K562 (cell line): ENCODE results near the gene PFDN2. TPM values are rescaled to one million over a fixed set of nuclear protein-coding genes. Genes with fewer than 3 reads are reported as not detected.

ENCODE experiments used
- ATAC-seq: fragments of 200-7000 bp; cut with Tn5 transposase; 3 replicates; pipeline ENCODE4 v1.9.1; 2020; ENCODE audit warnings: moderate library complexity
- BruUV-seq: library from RNA; stranded (reverse); fragments of 400-500 nt; replicated peaks from 2 replicates; lab custom pipeline; 2021; lab: Mats Ljungman, UMichigan
- CTCF ChIA-PET: fragments of 300-600 bp; formaldehyde crosslinking; extraction: SDS; loops from one replicate; lab custom pipeline; 2021; ENCODE audit warnings: low intra/inter-chr PET ratio; lab: Yijun Ruan, JAX
- POLR2A ChIA-PET: fragments of 300-600, 350-650 bp; sonication (Branson Sonifier 250); formaldehyde crosslinking; extraction: SDS; loops from one replicate; lab custom pipeline; 2021; ENCODE audit warnings: antibody characterized with exemption, inconsistent platforms; lab: Yijun Ruan, JAX
- DNase-seq, 4 experiments: peaks; one replicate each; pipeline versions ENCODE4 v3.0.0 to v3.0.0-alpha.2; 2011 to 2018; ENCODE audit warnings: low spot score in 3 of 4, mixed read lengths in 3 of 4; ENCODE audit errors: extremely low read depth in 1 of 4
- FAIRE-seq: peaks from 2 replicates; lab custom pipeline; 2011; peaks lifted over from hg19 to GRCh38; lab: Jason Lieb, UNC
- H2AFZ ChIP-seq: 2 replicates; pipeline ENCODE4 v1.6.0; 2011; ENCODE audit warnings: low read depth, low read length, control low read depth, inconsistent platforms
- H3K27ac ChIP-seq: fragments of 200-600 bp; 3 replicates; pipeline ENCODE4 v1.8.0; 2011; ENCODE audit warnings: low read depth, mild to moderate bottlenecking, control low read depth, inconsistent platforms, low read length, moderate library complexity, mixed read lengths; ENCODE audit errors: extremely low read depth
- H3K27me3 ChIP-seq, 2 experiments: fragments of 300-600 bp in 1 of 2; 2 replicates in 1 of 2; 3 replicates in 1 of 2; pipeline versions ENCODE4 v1.6.0 to v1.8.0; 2011; ENCODE audit warnings: inconsistent platforms in 2 of 2, low read length in 2 of 2, mild to moderate bottlenecking in 1 of 2, mixed read lengths in 1 of 2, moderate library complexity in 1 of 2; ENCODE audit not compliant: control insufficient read depth in 2 of 2, insufficient read depth in 2 of 2
- H3K36me3 ChIP-seq: fragments of 300-600 bp; 3 replicates; pipeline ENCODE4 v1.8.0; 2011; ENCODE audit warnings: mild to moderate bottlenecking, low read length, inconsistent platforms; ENCODE audit not compliant: control insufficient read depth, insufficient read depth
- H3K4me1 ChIP-seq, 2 experiments: fragments of 200-600 bp in 1 of 2; replicated peaks in 1 of 2; 2 replicates in 1 of 2; 3 replicates in 1 of 2; pipeline versions ENCODE4 v1.5.1 to v1.8.0; 2011; ENCODE audit warnings: inconsistent platforms in 2 of 2, low read length in 2 of 2, mild to moderate bottlenecking in 1 of 2, mixed read lengths in 1 of 2, moderate library complexity in 1 of 2; ENCODE audit not compliant: control insufficient read depth in 2 of 2, insufficient read depth in 2 of 2
- H3K4me2 ChIP-seq: 2 replicates; pipeline ENCODE4 v1.6.1; 2011; ENCODE audit warnings: low read length, control low read depth, inconsistent platforms, mixed read lengths; ENCODE audit not compliant: insufficient read depth
- H3K4me3 ChIP-seq: fragments of 200-600 bp; sonication (generic), shearing (Covaris generic); 2 replicates; pipeline ENCODE4 v1.5.1; 2016; ENCODE audit warnings: control low read depth, inconsistent platforms
- H3K79me2 ChIP-seq: fragments of 200-600 bp; 3 replicates; pipeline ENCODE4 v1.8.0; 2011; ENCODE audit warnings: low read length, inconsistent platforms; ENCODE audit not compliant: control insufficient read depth, insufficient read depth
- H3K9ac ChIP-seq, 2 experiments: 2 replicates each; pipeline versions ENCODE4 v1.6.0 to v1.6.1; 2011; ENCODE audit warnings: low read depth in 2 of 2, low read length in 2 of 2, control low read depth in 1 of 2, inconsistent platforms in 1 of 2, mild to moderate bottlenecking in 1 of 2, mixed read lengths in 1 of 2; ENCODE audit not compliant: insufficient read depth in 1 of 2
- H3K9me1 ChIP-seq: one replicate; pipeline ENCODE4 v1.6.0; 2011; ENCODE audit warnings: inconsistent platforms, mild to moderate bottlenecking, low read length, moderate library complexity; ENCODE audit not compliant: control insufficient read depth, insufficient read depth
- H3K9me3 ChIP-seq: replicated peaks from 2 replicates; pipeline ENCODE4 v1.5.1; 2011; ENCODE audit warnings: low read depth, low read length, inconsistent platforms; ENCODE audit not compliant: control insufficient read depth, insufficient read depth
- H4K20me1 ChIP-seq: replicated peaks from 2 replicates; pipeline ENCODE4 v1.6.1; 2011; ENCODE audit warnings: low read length, inconsistent platforms, mixed read lengths; ENCODE audit not compliant: control insufficient read depth, insufficient read depth
- CBFA2T2 ChIP-seq: fragments of 450-650 bp; conservative IDR thresholded peaks from 2 replicates; pipeline ENCODE4 v1.6.1; 2017; ENCODE audit warnings: mild to moderate bottlenecking
- CBFA2T3 ChIP-seq: fragments of 450-650 bp; IDR thresholded peaks from 2 replicates; pipeline ENCODE4 v1.6.1; 2017
- CTCF ChIP-seq, 3 experiments: IDR thresholded peaks in 2 of 3; conservative IDR thresholded peaks in 1 of 3; 2 replicates each; pipeline ENCODE4 v1.5.1; 2011 to 2012; ENCODE audit warnings: low read length in 3 of 3, mild to moderate bottlenecking in 3 of 3, control low read depth in 2 of 3, improper control_type of control experiment in 1 of 3, inconsistent platforms in 1 of 3, low read depth in 1 of 3, mixed read lengths in 1 of 3, moderate library complexity in 1 of 3; ENCODE audit not compliant: insufficient read depth in 2 of 3
- MITF ChIP-seq: IDR thresholded peaks from 2 replicates; pipeline ENCODE4 v1.6.1; 2014; ENCODE audit warnings: antibody characterized with exemption
- PML ChIP-seq: IDR thresholded peaks from 2 replicates; pipeline ENCODE4 v1.6.1; 2012; ENCODE audit warnings: low read length, inconsistent platforms
- RAD21 ChIP-seq, 2 experiments: fragments of 250-450 bp in 1 of 2; fragments of 450-650 bp in 1 of 2; sonication (Bioruptor Pico) in 1 of 2; formaldehyde crosslinking in 1 of 2; IDR thresholded peaks in 1 of 2; conservative IDR thresholded peaks in 1 of 2; 2 replicates each; pipeline versions ENCODE4 v1.4.0 to v1.8.0; 2020 to 2022; ENCODE audit warnings: mild to moderate bottlenecking in 2 of 2, moderate library complexity in 1 of 2
- TAL1 ChIP-seq: fragments of 450-650 bp; IDR thresholded peaks from 2 replicates; pipeline ENCODE4 v1.6.1; 2016; ENCODE audit warnings: mild to moderate bottlenecking
- TSC22D4 ChIP-seq: fragments of 450-650 bp; IDR thresholded peaks from 2 replicates; pipeline ENCODE4 v1.6.1; 2016; ENCODE audit warnings: missing genetic modification characterization, missing biosample characterization, control low read depth
- WGBS: fragments of 100-300 bp; shearing (Covaris generic); methylation state at CpG from one replicate; pipeline ENCODE4 v1.1.6; 2016; ENCODE audit warnings: low coverage, mixed read lengths; ENCODE audit not compliant: insufficient coverage; ENCODE audit errors: missing lambda C conversion rate; 5-methylcytosine and 5-hydroxymethylcytosine counted together
- in situ Hi-C: fragments of 300-500 bp; cut with MboI; formaldehyde crosslinking; loops from 4 replicates; pipeline ENCODE4 v1.15.0; 2018; ENCODE audit warnings: inconsistent platforms, mixed read lengths
- intact Hi-C: fragments of 100-400 bp; cut with micrococcal nuclease; formaldehyde crosslinking; loops from 2 replicates; pipeline ENCODE4 v1.14.2; 2022
- polyA plus RNA-seq, 8 experiments: library from polyadenylated mRNA; depleted of rRNA in 4 of 8; stranded (reverse) in 5 of 8; unstranded in 3 of 8; fragments of >200 nt; fragmentation: Nextera tagmentation in 2 of 8; fragmentation: Illumina TruSeq in 1 of 8; extraction: Ambion mirVana in 2 of 8; extraction: Trizol in 1 of 8; gene quantifications; 2 replicates each; pipeline versions ENCODE4 v1.2.1 to v1.2.3, GENCODE V29; 2011 to 2014; ENCODE audit warnings: inconsistent platforms in 1 of 8, missing spikeins in 1 of 8
- total RNA-seq, 7 experiments: library from RNA; depleted of rRNA in 6 of 7; stranded (reverse); fragments of >200 nt in 6 of 7; fragmentation: Illumina TruSeq in 2 of 7; extraction: Trizol in 2 of 7; gene quantifications; 2 replicates each; pipeline versions ENCODE4 v1.2.1 to v1.2.3, GENCODE V29; 2011 to 2021; ENCODE audit warnings: low replicate concordance in 1 of 7

PFDN2 gene
- total and polyA plus RNA-seq, 9 of the 15 experiments (the other 6 are each of a cell fraction or from before 2014, with no cell fraction given) = 50.2 to 361 (median 144) TPM

- no peak for TF ChIP-seq TSC22D4
These were observed 41.5 kb upstream of the PFDN2 start, which contains the start of gene USP21 (continued) for GRCh38 chr1:161159087-161159912.

GRCh38 chr1:161158316-161159010 is 40.6 kb upstream of the PFDN2 start:
- DNase-seq = peak in 3 of 4 experiments; percentile 38 to 71 (median 52)
- TF ChIP-seq CBFA2T3 (peak; percentile 52), MITF (no peak), CTCF (IDR thresholded peaks at IDR 0.05 in 2 of 3, conservative IDR thresholded peaks at IDR 0.05 in 1 of 3; ENCODE audit: insufficient read depth in 2 of 3, low read depth in 1 of 3, low read length in 3 of 3) (0 out of 6 replicates have a peak, but pooled peaks of 1 of the 3 experiments have one; percentile 17), TAL1 (no peak), PML (0 out of 2 replicates have a peak, but pooled peaks have one; percentile 9), CBFA2T2 (0 out of 2 replicates have a peak, but pooled peaks have one; percentile 9), RAD21 (CRISPR knock-in tag; conservative IDR thresholded peaks at IDR 0.05 in 1 of 2, IDR thresholded peaks at IDR 0.05 in 1 of 2) (0 out of 4 replicates have a peak, but pooled peaks of 1 of the 2 experiments have one; percentile 16)
- Histone ChIP-seq H3K4me1 (peaks cover 43 to 54% of the 10 kb centered on the region in 2 experiments), H3K4me2 (peak overlapping the region; percentile 95), H3K79me2 (peaks cover 58% of the 10 kb centered on the region), H3K27me3 (no peaks in the 10 kb centered on the region), H3K9me1 (no peaks in the 10 kb centered on the region), H3K36me3 (peaks cover 51% of the 10 kb centered on the region), H2AFZ (peak overlapping the region; percentile 92), H3K9me3 (no peaks in the 10 kb centered on the region), H3K27ac (peak overlapping the region; percentile 58), H4K20me1 (no peaks in the 10 kb centered on the region), H3K4me3 (peak overlapping the region; percentile 75), H3K9ac (peak overlapping the region; percentile 77 to 98; a peak in 3 of 4 replicates)
- ATAC-seq = peak; percentile 4
- ChIA-PET POLR2A (interaction anchor here (0.5 to 2.2 kb wide), 11 partner anchors 8 to 451 kb away, joined by 3 to 10 read pairs (median 3); partner anchors contain the start of genes DEDD and PPOX), CTCF (no interaction called here)
- intact Hi-C loops = loop anchor here (2.0 kb wide), 1 partner anchor 18 kb away; the partner anchor contains the start of gene B4GALT3
- in situ Hi-C loops = no loop called here
- no TSS peak for BruUV-seq
- 28% methylated on average over 9 of the region's 9 CpGs for WGBS
- FAIRE-seq = no peak
